Measurements from ENCODE around the gene MLANA.

GRCh38 chr9:5841771-5842573 is 48.7 kb upstream of the MLANA start:
- TF ChIP-seq EZH2phosphoT487 (IDR thresholded peaks at IDR 0.05) = no peak
- TF ChIP-seq CTCF (IDR thresholded peaks at IDR 0.05) = no peak
- no peak for TF ChIP-seq EZH2 (IDR thresholded peaks at IDR 0.05)

Measured in neural progenitor cell (in vitro differentiated cells).